Keratinocyte (primary cell): ENCODE data around the gene NEDD8. TPM values are rescaled to one million over a fixed set of nuclear protein-coding genes. Genes with fewer than 3 reads are reported as not detected.

Experiments used
- DNase-seq: peaks from one replicate; pipeline ENCODE4 v3.0.0-alpha.2; 2011; ENCODE audit warnings: low read depth, missing footprints, low spot score
- FAIRE-seq: peaks from 2 replicates; lab custom pipeline; 2011; peaks lifted over from hg19 to GRCh38; lab: Jason Lieb, UNC
- H2AFZ ChIP-seq: 2 replicates; pipeline ENCODE4 v1.6.0; 2012; ENCODE audit warnings: low read length, control low read depth, inconsistent platforms; ENCODE audit not compliant: control insufficient read depth
- H3K27ac ChIP-seq: 2 replicates; pipeline ENCODE4 v1.5.1; 2011; ENCODE audit warnings: low read length; ENCODE audit not compliant: control insufficient read depth, insufficient read depth
- H3K27me3 ChIP-seq: 3 replicates; pipeline ENCODE4 v1.6.0; 2011; ENCODE audit warnings: low read length; ENCODE audit not compliant: control insufficient read depth, insufficient read depth; ENCODE audit errors: extremely low read depth
- H3K36me3 ChIP-seq, 2 experiments: 2 replicates in 1 of 2; 3 replicates in 1 of 2; pipeline ENCODE4 v1.5.1; 2011; ENCODE audit warnings: low read length in 2 of 2, mild to moderate bottlenecking in 1 of 2; ENCODE audit not compliant: control insufficient read depth in 2 of 2, insufficient read depth in 2 of 2; ENCODE audit errors: extremely low read depth in 1 of 2
- H3K4me1 ChIP-seq: 3 replicates; pipeline ENCODE4 v1.5.1; 2011; ENCODE audit warnings: low read length; ENCODE audit not compliant: control insufficient read depth, insufficient read depth; ENCODE audit errors: extremely low read depth
- H3K4me2 ChIP-seq: 3 replicates; pipeline ENCODE4 v1.6.0; 2011; ENCODE audit warnings: low read depth, low read length; ENCODE audit not compliant: control insufficient read depth, insufficient read depth; ENCODE audit errors: extremely low read depth
- H3K4me3 ChIP-seq, 3 experiments: fragments of 200-600 bp in 1 of 3; sonication (generic) in 1 of 3; 2 replicates in 2 of 3; 3 replicates in 1 of 3; pipeline ENCODE4 v1.5.1; 2011 to 2016; ENCODE audit warnings: low read length in 3 of 3, mild to moderate bottlenecking in 3 of 3, control low read depth in 2 of 3, inconsistent platforms in 1 of 3, low read depth in 1 of 3, mixed read lengths in 1 of 3, mixed run types in 1 of 3, moderate library complexity in 1 of 3; ENCODE audit not compliant: control insufficient read depth in 2 of 3, insufficient read depth in 2 of 3; ENCODE audit errors: extremely low read depth in 1 of 3
- H3K79me2 ChIP-seq: 2 replicates; pipeline ENCODE4 v1.6.0; 2012; ENCODE audit warnings: low read length; ENCODE audit not compliant: control insufficient read depth, insufficient read depth
- H3K9ac ChIP-seq: 3 replicates; pipeline ENCODE4 v1.6.0; 2011; ENCODE audit warnings: low read length; ENCODE audit not compliant: control insufficient read depth, insufficient read depth; ENCODE audit errors: extremely low read depth
- H3K9me1 ChIP-seq: 3 replicates; pipeline ENCODE4 v1.6.0; 2011; ENCODE audit warnings: low read length; ENCODE audit not compliant: control insufficient read depth, insufficient read depth; ENCODE audit errors: extremely low read depth
- H3K9me3 ChIP-seq: 2 replicates; pipeline ENCODE4 v1.5.1; 2012; ENCODE audit warnings: low read depth, low read length; ENCODE audit not compliant: control insufficient read depth
- H4K20me1 ChIP-seq: 3 replicates; pipeline ENCODE4 v1.6.0; 2011; ENCODE audit warnings: low read length; ENCODE audit not compliant: control insufficient read depth, insufficient read depth; ENCODE audit errors: extremely low read depth
- EZH2 ChIP-seq: IDR thresholded peaks from one replicate; pipeline ENCODE4 v1.6.1; 2012; ENCODE audit warnings: inconsistent platforms, mild to moderate bottlenecking, low read length, moderate library complexity
- dilution Hi-C: fragments of 300-500 bp; cut with MboI; formaldehyde crosslinking; loops from one replicate; pipeline ENCODE4 v1.7.0; 2020; ENCODE audit warnings: low sequenced_read_pairs; ENCODE audit not compliant: extremely low pct_ligation_motif_present
- polyA plus RNA-seq, 5 experiments: library from polyadenylated mRNA; depleted of rRNA in 3 of 5; stranded (reverse) in 3 of 5; stranded (forward) in 1 of 5; unstranded in 1 of 5; fragments of >200 nt; gene quantifications; 1 replicate in 1 of 5; 2 replicates in 3 of 5; 3 replicates in 1 of 5; pipeline versions ENCODE4 v1.2.1 to v1.2.3, GENCODE V29; 2011 to 2012; ENCODE audit warnings: missing spikeins in 2 of 5, low read depth in 1 of 5, low replicate concordance in 1 of 5
- TF ChIP-seq, protein P1 (sequence below), 3 experiments: IDR thresholded peaks in 1 of 3; conservative IDR thresholded peaks in 1 of 3; optimal IDR thresholded peaks in 1 of 3; 2 replicates in 2 of 3; 3 replicates in 1 of 3; pipeline versions ENCODE3 to v1.5.1; 2011; ENCODE audit warnings: low read length in 3 of 3, mild to moderate bottlenecking in 3 of 3, moderate library complexity in 2 of 3, control low read depth in 1 of 3, inconsistent platforms in 1 of 3; ENCODE audit not compliant: insufficient read depth in 2 of 3; ENCODE audit errors: extremely low read depth in 1 of 3

The NEDD8 gene
- polyA plus RNA-seq, 1 donor (not counting 4 experiments of a cell fraction or from before 2014, with no cell fraction given): 509 TPM

- no peaks in the 10 kb centered on the region for H3K27me3 ChIP-seq
- no peak overlapping the region for H3K4me3 ChIP-seq
- H4K20me1 ChIP-seq: no peaks in the 10 kb centered on the region
- no peak overlapping the region for H3K27ac ChIP-seq
- H3K9ac ChIP-seq: no peak overlapping the region
- H2AFZ ChIP-seq: no peak overlapping the region
- no peak for FAIRE-seq
- H3K4me2 ChIP-seq: no peak overlapping the region
- peaks cover 25 to 30% of the 10 kb centered on the region in 2 experiments for H3K36me3 ChIP-seq
- H3K79me2 ChIP-seq: peaks cover 4% of the 10 kb centered on the region
- no peaks in the 10 kb centered on the region for H3K4me1 ChIP-seq
- DNase-seq: no peak
- dilution Hi-C loops: no loop called here
- no peaks in the 10 kb centered on the region for H3K9me3 ChIP-seq
- no peaks in the 10 kb centered on the region for H3K9me1 ChIP-seq
- no peak for TF ChIP-seq EZH2
- TF ChIP-seq, protein P1, sequence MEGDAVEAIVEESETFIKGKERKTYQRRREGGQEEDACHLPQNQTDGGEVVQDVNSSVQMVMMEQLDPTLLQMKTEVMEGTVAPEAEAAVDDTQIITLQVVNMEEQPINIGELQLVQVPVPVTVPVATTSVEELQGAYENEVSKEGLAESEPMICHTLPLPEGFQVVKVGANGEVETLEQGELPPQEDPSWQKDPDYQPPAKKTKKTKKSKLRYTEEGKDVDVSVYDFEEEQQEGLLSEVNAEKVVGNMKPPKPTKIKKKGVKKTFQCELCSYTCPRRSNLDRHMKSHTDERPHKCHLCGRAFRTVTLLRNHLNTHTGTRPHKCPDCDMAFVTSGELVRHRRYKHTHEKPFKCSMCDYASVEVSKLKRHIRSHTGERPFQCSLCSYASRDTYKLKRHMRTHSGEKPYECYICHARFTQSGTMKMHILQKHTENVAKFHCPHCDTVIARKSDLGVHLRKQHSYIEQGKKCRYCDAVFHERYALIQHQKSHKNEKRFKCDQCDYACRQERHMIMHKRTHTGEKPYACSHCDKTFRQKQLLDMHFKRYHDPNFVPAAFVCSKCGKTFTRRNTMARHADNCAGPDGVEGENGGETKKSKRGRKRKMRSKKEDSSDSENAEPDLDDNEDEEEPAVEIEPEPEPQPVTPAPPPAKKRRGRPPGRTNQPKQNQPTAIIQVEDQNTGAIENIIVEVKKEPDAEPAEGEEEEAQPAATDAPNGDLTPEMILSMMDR (optimal IDR thresholded peaks at IDR 0.05 in 1 of 3, IDR thresholded peaks at IDR 0.05 in 1 of 3, conservative IDR thresholded peaks at IDR 0.05 in 1 of 3; ENCODE audit: extremely low read depth in 1 of 3, insufficient read depth in 2 of 3, low read length in 3 of 3): no peak
These were observed 25.0 kb downstream of the NEDD8 start for GRCh38 chr14:24207104-24207551.

DNA sequence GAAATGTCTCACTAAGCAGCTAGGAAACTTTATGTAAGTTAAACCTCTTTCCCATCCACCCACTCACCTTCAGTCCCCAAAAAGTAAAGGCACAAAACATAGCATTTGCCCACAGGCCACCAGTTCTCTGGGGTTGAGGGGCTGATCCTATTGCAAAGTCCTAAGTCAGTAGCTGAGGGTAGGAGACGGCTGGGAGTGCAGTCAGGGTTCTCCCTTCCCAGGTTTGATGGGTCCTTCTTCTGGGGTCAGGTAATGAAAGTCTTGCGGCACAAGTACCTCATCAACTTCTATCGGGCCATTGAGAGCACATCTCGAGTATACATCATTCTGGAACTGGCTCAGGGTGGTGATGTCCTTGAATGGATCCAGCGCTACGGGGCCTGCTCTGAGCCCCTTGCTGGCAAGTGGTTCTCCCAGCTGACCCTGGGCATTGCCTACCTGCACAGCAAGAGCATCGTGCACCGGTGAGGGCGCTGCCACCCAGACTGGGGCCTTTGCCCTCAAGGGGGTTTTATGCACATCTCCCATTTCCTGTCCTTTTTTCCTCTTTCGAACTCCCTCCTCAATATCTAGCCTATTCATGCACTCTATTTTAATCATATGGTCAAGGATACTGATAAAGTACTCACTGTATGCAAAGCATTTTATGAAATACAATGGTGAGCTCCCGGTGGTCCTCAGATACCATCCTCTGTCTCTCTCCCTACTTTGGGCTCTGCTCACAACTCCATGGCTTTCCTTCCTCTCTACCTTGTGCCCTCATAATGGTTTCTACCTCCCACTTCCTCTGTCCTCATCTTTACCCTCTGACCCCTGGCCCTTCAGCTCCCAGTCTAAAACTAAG lies 25.7 kb downstream of the NEDD8 start:
- Histone ChIP-seq H3K9me1 (no peaks in the 10 kb centered on the region), H3K4me1 (no peaks in the 10 kb centered on the region), H3K4me2 (no peak overlapping the region), H3K36me3 (peaks cover 25 to 31% of the 10 kb centered on the region in 2 experiments), H3K9ac (no peak overlapping the region), H4K20me1 (no peaks in the 10 kb centered on the region), H3K9me3 (no peaks in the 10 kb centered on the region), H3K27me3 (no peaks in the 10 kb centered on the region), H2AFZ (no peak overlapping the region), H3K4me3 (no peak overlapping the region), H3K79me2 (peaks cover 3% of the 10 kb centered on the region), H3K27ac (no peak overlapping the region)
- DNase-seq: no peak
- no peak for FAIRE-seq
- dilution Hi-C loops: no loop called here
- no peak for TF ChIP-seq EZH2
- TF ChIP-seq, protein P1 (optimal IDR thresholded peaks at IDR 0.05 in 1 of 3, IDR thresholded peaks at IDR 0.05 in 1 of 3, conservative IDR thresholded peaks at IDR 0.05 in 1 of 3; ENCODE audit: extremely low read depth in 1 of 3, insufficient read depth in 2 of 3, low read length in 3 of 3): no peak
